ENCODE results near the gene SNX13.

Gene SNX13

DNA sequence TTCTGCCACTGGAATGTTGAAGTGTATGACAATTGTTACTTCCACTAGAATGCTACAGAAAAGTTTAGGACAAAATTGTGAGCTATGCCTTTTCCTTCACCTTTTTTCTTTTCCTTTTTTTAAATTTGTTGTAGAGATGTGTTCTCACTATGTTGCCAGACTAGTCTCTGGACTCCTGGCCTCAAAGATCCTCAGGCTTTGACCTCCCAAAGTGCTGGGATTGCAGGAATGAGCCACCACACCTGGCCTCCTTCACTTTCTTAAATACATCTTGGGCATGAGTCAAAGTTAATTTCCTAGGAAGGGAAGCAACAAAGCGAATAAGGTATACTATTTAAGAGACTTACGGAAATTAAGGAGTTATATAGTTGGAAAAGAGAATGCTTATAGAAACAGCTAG is 2.7 kb upstream of the SNX13 start:
- no peak for DNase-seq

GRCh38 chr7:17942231-17942630 is 1.9 kb upstream of the SNX13 start:
- no peak for DNase-seq

DNA sequence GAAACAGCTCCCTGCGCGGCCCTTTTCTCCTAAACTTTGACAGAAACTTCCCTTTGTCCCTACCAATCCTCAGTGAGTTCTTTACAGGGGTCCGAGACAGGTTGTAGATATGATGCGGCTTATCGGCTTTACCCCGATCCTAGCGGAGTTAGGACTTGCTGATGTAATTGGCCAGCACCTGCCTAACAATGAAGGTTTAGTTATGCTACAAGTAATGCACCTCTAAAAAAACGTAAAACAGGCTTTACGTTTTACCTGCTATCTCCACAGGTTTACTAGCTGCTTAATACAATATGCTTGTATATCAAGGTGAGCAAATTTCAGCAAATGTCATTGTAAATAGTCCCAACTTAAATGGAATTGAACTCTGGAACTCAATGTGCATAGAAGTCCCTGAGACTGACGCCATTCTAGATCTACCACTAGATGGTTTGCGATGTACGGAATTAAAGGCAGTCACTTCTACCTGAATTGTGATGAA is 697 bp upstream of the SNX13 start:
- DNase-seq, result no peak

DNA sequence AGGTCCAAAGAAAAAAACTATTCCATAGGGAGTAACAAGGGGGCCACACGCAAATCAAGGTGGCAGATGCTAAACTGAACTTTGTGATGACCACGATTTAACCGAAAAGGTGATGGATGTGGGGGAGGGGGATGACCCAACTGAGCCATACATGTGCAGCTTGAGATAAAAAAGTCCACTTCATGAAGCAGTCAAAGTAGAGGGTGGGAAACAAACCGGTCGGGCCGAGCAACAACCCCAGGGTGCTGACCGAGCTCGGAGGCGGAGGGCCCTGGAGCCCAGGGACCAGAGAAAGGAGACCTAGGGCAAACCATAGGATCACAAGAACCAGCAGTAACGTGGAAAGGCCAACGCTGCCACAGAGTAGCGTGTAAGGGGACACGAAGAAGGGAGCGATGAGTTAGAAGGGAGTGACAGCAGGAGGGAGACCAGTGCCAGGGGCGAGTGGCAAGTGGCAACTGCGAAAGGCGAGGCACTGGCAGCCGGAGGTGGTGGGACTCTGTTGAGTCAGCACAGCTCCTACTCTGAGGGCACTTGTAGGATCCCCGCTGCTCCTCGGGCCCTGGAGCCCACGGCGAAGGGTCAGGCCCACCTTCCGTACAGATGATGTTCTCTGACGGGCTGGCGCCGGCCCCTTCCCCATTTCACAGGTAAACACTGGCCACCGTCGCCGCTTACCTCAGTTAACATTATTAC is 540 bp downstream of the SNX13 start:
- peak; percentile 75 for DNase-seq

DNA sequence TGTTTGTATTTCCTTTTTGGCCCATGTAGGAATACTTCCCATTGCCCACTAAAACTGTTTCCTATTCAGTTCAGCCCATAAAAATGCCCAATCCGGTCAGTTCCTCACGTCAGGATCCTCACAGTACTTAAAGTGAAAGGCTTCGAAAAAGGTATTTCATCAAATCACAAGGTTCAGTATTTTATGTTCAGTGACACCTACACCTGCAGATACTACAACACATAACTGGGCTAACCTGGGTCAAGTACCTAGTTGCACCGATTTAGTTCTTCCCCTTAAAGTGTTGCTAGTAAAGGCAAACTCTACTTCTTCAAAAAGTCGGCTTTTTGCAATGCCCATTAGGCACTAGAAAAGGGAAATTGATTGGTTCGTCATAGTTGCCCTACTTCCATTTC is 1.1 kb downstream of the SNX13 start:
- peak; percentile 75 for DNase-seq

GRCh38 chr7:17937506-17938120 is 2.7 kb downstream of the SNX13 start:
- no peak for DNase-seq

DNA sequence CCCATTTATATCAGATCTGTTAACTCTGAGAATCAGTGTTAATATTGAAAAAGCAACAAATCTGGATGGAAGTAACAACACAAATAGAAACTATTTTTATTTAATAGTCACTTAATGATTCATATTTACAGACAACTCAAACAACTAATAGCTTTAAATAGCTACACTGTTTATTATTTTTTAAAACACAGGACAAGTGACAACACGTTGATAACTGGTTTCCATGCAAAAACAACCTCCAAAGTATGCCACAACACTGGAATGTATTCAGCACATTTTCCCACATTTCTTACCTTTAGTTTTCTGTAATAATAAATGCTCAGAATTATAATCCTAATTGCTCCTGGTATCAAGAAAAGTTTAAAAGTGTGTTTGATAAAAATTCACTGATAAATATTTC is 4.0 kb downstream of the SNX13 start:
- DNase-seq, result no peak

GRCh38 chr7:17934612-17935240 is 5.6 kb downstream of the SNX13 start:
- no peak for DNase-seq

GRCh38 chr7:17934094-17934493 is 6.2 kb downstream of the SNX13 start:
- DNase-seq, result no peak

DNA sequence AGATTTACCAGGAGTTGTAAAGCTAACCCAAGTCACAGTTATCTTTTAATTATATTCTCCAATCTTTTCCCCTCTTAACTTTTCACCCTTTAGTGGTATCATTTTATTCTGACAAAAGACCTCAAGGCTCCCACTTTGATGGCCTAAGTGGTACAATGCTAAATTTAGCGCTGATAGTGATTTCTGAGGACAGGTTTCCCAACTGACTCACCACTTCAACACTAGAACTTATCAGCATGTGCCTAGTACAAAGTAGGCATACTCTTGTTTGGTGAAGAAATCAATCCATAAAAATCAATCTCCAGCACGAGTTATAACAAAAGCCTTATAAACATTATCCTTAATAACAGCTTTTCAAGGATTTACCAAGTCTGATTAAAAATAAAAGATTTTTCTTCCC is 7.5 kb downstream of the SNX13 start:
- no peak for DNase-seq

- DNase-seq, result no peak
Observed at GRCh38 chr7:17931069-17931468, 9.2 kb downstream of the SNX13 start.

GRCh38 chr7:17930546-17930945 is 9.7 kb downstream of the SNX13 start:
- no peak for DNase-seq

- DNase-seq, result no peak
Observed at GRCh38 chr7:17929647-17930395, 10.5 kb downstream of the SNX13 start.

- DNase-seq, result no peak
Observed at GRCh38 chr7:17928055-17928454, 12.2 kb downstream of the SNX13 start.

GRCh38 chr7:17921857-17922416 is 18.4 kb downstream of the SNX13 start:
- DNase-seq, result no peak

GRCh38 chr7:17917842-17918241 is 22.5 kb downstream of the SNX13 start:
- DNase-seq, result no peak

GRCh38 chr7:17916786-17917185 is 23.5 kb downstream of the SNX13 start:
- DNase-seq, result no peak

GRCh38 chr7:17915796-17916195 is 24.5 kb downstream of the SNX13 start:
- DNase-seq, result no peak

- no peak for DNase-seq
Observed at GRCh38 chr7:17915168-17915567, 25.1 kb downstream of the SNX13 start.

GRCh38 chr7:17913250-17913649 is 27.0 kb downstream of the SNX13 start:
- DNase-seq, result no peak

GRCh38 chr7:17912536-17913235 is 27.6 kb downstream of the SNX13 start:
- DNase-seq, result no peak

DNA sequence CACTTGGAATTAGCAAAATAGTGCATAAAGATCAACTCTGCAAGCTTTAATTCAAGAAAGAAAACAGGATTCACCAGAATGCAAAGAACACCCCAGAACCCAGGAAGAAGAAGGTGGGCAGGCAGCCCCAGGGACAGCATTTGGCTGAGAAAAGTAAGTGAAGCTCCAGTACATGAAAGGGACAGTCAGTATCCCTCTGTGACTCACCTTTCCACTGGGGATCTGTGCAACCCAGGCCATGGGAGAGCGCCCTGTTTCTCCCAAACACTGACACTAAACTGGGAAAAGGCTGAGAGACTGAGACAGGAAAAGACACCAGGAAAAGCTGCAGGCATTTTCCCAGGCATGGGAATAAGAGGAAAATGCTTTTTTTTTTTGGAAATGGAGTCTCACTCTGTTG is 28.2 kb downstream of the SNX13 start:
- DNase-seq, result no peak

GRCh38 chr7:17910377-17910776 is 29.9 kb downstream of the SNX13 start:
- no peak for DNase-seq
